HG03097 (cell line): ENCODE data around the gene PEF1.
A peak's percentile ranks its signal among the peaks of the same experiment; 100 is the strongest.

Experiments
- ATAC-seq: cut with Tn5 transposase; IDR thresholded peaks from one replicate; pipeline ENCODE4 v1.9.1; 2021; ENCODE audit not compliant: unreplicated experiment, low FRiP score

PEF1 gene

GRCh38 chr1:31644560-31645273 is at the start of gene PEF1:
TSS of gene PEF1 (minus strand) at chr1:31644876. CDS start at chr1:31644864, 12 bp downstream.
- peak; percentile 88 for ATAC-seq

- ATAC-seq = no peak
These were observed 48.6 kb upstream of the PEF1 start for GRCh38 chr1:31693231-31693630.

- no peak for ATAC-seq
These were observed 47.3 kb upstream of the PEF1 start for GRCh38 chr1:31691951-31692350.

- ATAC-seq = no peak
These were observed 46.8 kb upstream of the PEF1 start for GRCh38 chr1:31691446-31691845.

- ATAC-seq = no peak
These were observed 46.2 kb upstream of the PEF1 start for GRCh38 chr1:31690921-31691320.

- no peak for ATAC-seq
These were observed 45.2 kb upstream of the PEF1 start for GRCh38 chr1:31689854-31690253.

- no peak for ATAC-seq
These were observed 44.7 kb upstream of the PEF1 start for GRCh38 chr1:31689379-31689778.

- ATAC-seq = no peak
These were observed 43.7 kb upstream of the PEF1 start for GRCh38 chr1:31688233-31688918.

- ATAC-seq = no peak
These were observed 42.9 kb upstream of the PEF1 start for GRCh38 chr1:31687601-31688000.

- ATAC-seq = no peak
These were observed 41.1 kb upstream of the PEF1 start for GRCh38 chr1:31685795-31686194.

- ATAC-seq = no peak
These were observed 39.3 kb upstream of the PEF1 start for GRCh38 chr1:31683997-31684396.

- no peak for ATAC-seq
These were observed 36.7 kb upstream of the PEF1 start for GRCh38 chr1:31681415-31681814.

- ATAC-seq = no peak
These were observed 35.1 kb upstream of the PEF1 start for GRCh38 chr1:31679676-31680230.

GRCh38 chr1:31679091-31679490 is 34.4 kb upstream of the PEF1 start:
- no peak for ATAC-seq

- no peak for ATAC-seq
These were observed 34.0 kb upstream of the PEF1 start for GRCh38 chr1:31678681-31679080.

- ATAC-seq = no peak
These were observed 33.3 kb upstream of the PEF1 start for GRCh38 chr1:31677949-31678348.

GRCh38 chr1:31677401-31677800 is 32.7 kb upstream of the PEF1 start:
- ATAC-seq = no peak

- ATAC-seq = no peak
These were observed 31.1 kb upstream of the PEF1 start for GRCh38 chr1:31675756-31676155.

- no peak for ATAC-seq
These were observed 30.5 kb upstream of the PEF1 start for GRCh38 chr1:31675161-31675560.

GRCh38 chr1:31674626-31675025 is 29.9 kb upstream of the PEF1 start:
- ATAC-seq = no peak

- ATAC-seq = no peak
These were observed 28.8 kb upstream of the PEF1 start for GRCh38 chr1:31673433-31673832.

- no peak for ATAC-seq
These were observed 28.3 kb upstream of the PEF1 start for GRCh38 chr1:31672986-31673385.
